Activated CD8-positive, alpha-beta memory T cell treated with anti-CD3 and anti-CD28 coated beads, Interleukin-2, amount 50 U/mL, for 4 hours (primary cell): ENCODE results near the gene PLP1.
"Not testable (repeated sequence)": the region's sequence is repeated elsewhere in the genome, so short reads cannot be mapped to it uniquely, and the experiment has no call there.

ENCODE experiments used
- DNase-seq: peaks from one replicate; pipeline ENCODE4 v3.0.0-alpha.2; 2020

The PLP1 gene

DNA sequence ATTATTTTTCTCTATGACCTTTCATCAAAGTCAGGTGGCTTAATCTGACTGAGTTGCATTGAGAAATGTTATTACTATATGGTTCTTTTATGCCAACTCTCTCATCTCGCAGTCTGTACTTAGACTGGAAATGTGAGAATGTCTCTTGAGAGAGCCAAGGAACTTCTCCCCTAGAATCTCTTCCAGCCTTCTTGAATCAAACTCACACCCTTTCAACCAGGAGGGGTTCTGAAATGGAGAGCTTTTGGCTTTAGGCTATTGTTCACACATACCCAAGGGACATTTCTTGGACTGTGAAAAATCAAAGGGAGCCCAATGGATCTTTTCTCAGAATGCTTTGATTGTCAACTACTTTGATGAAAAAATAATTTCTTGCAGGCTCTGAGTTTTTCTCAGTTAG is 5.1 kb downstream of the PLP1 start:
- no peak for DNase-seq

DNA sequence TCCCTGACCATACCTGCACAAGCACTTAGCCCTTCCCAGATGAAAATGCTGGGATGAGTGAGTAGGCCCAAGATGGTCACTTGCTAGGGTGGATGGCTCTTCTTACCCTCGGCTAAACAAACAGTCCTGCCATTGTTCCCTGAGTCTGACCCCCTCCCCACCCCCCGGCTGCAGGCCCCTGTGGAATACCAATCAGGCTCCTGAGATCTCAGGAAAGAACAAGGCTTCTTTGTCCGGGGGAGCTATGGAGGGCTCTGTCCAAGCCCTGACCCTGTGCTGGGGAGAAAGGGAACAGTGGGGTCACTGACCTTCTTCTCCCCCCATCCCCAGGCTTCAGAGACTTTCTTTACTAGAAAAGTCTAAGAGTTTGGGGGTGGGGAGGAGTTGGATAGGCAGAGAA is 6.0 kb downstream of the PLP1 start:
- no peak for DNase-seq

DNA sequence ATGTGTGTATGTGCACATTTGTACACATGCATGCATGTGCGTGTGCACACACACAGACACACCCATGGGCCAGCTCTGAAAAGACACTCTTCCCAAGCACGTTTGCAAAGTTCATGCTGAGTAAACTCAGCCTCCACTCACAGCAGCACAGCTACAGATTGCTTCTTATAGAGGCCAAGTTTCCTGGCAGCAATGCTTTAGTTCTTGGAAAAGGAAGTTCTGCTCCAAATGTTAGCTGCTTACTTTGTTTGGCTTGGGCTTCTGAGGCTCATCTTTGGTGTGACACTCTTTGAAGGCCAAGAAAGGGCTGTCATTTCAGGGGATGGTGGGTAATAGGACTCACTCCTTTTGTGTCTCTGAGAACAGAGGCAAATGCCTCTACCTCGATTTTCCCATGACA is 6.6 kb downstream of the PLP1 start:
- DNase-seq, result no peak

DNA sequence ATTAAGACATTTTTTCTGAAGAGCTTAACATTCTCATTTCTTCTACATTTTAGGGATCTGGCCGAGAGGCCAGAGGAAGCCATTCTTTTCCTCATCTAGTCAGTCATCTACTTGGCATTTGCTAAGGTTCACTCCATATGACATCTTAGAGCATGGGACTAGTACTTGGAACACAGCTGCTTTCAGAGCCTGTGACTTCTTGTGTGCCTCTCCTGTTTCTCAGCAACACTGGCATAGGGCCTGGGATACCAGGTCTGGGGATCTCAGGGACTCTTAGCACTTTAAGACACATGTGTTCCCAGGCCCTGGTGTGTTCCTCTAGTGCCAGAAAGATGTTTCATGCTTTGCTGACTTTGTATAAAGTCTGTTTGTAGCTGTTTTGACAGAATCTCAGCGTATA is 7.3 kb downstream of the PLP1 start:
- no peak for DNase-seq

DNA sequence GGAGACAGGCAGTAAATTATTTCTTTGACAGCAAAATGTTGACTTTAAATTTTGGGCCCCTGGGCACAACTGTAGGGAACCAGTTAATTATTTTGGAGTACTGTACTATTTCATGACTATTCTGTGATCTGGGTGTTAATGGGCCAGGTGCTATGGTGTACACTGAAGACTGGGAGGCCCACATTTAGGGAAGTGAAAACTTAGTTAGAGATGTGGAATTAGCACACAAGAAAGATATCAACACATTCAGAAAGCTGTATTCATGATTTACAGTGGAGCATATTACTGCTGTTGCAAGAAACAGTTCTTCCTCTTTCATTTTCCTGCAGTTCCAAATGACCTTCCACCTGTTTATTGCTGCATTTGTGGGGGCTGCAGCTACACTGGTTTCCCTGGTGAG is 12.4 kb downstream of the PLP1 start:
- no peak for DNase-seq

DNA sequence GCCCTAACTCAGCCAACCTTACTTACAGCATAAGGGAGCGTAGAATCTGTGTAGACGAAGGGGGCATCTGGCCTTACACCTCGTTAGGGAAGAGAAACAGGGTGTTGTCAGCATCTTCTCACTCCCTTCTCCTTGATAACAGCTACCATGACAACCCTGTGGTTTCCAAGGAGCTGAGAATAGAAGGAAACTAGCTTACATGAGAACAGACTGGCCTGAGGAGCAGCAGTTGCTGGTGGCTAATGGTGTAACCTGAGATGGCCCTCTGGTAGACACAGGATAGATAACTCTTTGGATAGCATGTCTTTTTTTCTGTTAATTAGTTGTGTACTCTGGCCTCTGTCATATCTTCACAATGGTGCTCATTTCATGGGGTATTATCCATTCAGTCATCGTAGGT is 14.6 kb downstream of the PLP1 start:
- DNase-seq, result no peak

DNA sequence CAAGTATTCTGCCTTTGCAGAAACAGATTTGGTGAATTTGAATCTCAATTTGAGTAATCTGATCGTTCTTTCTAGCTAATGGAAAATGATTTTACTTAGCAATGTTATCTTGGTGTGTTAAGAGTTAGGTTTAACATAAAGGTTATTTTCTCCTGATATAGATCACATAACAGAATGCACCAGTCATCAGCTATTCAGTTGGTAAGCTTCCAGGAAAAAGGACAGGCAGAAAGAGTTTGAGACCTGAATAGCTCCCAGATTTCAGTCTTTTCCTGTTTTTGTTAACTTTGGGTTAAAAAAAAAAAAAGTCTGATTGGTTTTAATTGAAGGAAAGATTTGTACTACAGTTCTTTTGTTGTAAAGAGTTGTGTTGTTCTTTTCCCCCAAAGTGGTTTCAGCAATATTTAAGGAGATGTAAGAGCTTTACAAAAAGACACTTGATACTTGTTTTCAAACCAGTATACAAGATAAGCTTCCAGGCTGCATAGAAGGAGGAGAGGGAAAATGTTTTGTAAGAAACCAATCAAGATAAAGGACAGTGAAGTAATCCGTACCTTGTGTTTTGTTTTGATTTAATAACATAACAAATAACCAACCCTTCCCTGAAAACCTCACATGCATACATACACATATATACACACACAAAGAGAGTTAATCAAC is 15.3 kb downstream of the PLP1 start:
- DNase-seq, result no peak

DNA sequence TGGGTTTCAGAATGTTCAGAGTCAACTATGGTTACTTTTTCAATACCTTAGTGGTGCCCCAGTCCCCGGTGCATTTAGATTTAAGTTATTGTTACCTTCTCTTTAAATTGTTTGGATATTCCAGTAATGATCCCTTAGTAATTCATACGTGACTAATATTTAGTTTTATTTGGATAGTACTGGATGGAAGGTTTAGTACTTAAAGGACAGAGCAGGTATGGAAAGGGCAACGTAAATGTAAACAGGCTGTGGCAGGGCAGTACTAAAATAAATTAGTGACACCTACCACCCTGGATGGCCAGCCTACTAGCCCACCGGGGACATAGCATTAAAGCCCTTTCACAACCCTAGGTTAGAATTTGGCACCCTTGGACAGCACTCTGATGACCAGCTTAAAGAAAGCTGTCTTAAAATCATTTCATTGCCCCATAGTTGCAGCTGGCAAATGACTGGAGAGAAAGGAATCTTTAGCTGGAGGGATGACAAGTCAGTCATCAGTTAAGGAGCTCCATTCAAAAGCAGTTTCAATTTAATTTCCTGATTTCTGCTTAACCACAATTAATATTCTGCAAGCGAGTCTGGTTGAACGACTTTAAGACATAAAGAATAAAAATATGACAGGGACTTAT is 16.4 kb downstream of the PLP1 start:
- DNase-seq, result no peak

DNA sequence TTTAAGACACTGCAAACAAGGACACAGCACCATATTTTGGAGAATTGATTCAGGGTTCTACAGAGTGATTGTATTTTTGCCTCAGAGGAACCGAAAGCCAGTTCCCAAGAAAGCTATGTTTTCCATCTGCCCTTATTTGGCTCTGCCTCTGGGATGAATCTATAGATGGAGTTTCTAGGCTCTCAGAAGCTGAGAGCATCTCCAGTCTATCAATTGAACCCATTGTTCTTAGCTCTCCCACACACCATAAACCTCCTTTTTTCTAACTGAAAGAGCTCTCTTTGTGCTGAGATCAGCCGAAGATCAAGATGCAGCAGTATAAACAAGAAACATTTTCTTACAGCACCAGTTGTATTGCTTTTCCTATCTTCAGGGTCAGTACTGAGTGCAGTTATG is 16.9 kb downstream of the PLP1 start:
- DNase-seq, result no peak

DNA sequence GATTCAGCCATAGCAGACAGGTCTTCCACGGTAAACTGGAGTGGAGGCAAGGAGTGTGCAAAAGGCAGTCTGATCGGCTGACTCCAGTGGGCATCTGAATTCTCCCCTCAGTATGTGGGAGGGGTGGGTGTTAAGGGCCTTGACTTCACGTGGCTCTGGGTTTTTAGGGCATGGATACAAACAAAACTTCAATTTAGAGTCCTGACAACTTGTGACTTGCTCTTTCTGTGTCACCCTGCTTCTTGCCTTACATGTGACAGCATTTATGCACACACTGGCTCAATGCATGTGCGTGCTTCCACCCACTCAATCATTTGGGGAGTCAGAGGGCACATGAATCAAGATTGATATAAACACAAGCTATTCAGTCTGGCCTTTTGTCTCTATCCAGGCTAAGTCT is 17.5 kb downstream of the PLP1 start:
- no peak for DNase-seq

DNA sequence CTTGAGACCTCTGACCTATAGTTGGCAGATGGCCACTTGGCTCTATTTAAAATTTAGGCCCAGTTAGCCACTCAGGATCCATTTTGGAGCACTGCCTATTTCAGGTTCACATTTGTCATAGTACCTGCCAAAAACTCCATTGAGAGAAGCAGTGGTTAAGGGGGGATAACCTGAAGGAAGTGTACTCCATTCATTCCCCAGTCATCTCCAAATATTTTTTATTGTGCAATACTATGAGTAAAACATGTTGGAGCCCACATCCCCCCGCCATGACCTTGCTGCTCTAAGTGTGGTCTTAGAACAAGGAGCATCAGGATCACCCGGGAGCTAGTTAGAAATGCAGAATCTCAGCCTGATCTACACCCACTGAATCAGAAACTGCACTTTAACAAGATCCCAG is 21.1 kb downstream of the PLP1 start:
- DNase-seq, result no peak

DNA sequence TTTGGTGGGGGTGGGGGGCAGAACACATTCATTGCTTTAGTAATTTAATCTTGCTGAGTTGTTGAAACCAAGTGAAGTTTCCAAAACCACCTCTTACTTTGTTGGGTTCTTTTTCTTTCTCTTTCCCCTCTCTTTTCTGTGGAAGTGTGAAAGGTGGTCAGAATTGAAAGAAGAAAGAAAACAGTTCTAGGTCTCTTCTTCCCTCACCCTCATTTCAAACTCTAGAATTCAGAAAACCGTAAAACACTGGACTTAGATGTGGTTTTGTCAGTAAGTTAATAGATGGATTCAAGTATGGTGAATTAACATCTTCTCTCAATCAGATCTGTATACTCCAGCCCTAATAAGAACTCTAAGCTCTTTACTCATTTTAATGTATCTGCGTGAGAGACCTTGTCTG is 23.7 kb downstream of the PLP1 start:
- DNase-seq, result no peak

DNA sequence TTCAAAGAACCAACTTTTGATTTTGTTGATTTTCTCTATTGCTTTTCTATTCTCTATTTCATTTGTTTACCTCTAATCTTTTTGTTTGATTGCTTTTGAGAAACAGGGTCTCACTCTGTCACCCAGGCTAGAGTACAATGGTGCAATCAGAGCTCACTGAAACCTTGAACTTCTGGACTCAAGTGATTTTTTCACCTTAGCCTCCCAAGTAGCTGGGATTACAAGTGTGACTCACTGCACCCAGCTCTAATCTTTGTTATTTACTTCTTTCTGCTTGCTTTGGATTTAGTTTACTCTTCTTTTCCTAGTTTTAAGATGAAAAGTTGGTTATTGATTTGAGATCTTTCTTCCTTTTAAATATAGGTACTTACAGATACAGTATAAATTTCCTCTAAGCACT is 29.2 kb downstream of the PLP1 start:
- no peak for DNase-seq

DNA sequence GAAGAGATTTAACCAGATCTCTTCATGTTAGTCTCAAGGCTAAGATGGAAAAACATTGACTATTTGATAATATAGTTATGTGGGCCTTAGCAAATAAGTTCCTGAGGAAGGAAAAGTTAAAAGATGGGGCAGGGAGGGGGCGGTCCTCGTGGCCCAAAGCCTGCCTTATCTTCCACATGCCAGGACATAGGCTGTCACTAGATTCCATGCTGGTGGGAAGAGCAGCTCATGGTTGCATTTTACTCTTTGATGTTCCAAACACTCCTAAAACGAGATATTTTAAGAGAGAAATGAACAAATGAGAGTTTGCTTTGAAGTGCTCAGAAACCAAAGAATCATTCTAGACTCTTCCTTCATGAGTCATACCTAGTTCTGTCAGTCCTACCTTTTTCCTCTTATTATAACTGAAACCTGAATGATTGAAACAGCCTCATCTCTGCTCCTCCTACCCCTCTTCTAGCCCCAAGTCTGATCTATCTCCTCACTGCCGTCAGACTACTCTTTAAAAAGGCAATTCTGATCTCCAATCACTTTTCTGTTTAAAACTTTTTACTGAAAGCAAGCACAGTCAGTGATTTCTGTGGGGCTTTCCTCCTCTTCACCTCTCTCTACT is 30.3 kb downstream of the PLP1 start:
- DNase-seq, result no peak

DNA sequence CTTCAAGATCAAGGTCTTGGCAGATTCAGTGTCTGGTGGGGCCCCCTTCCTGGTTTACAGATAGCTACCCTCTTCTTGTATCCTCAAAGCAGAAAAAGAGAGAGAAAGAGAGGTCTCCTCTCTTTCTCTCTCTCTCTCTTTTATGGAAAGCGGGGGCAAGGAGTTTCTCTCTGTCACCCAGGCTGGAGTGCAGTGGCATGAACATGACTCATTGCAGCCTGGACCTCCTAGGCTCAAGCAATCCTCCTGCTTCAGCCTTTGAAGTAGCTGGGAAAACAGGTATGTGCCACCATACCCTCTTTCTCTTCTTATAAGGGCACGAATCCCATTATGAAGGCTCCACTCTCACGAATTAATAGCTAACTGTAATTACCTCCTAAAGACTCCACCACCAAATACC is 35.2 kb downstream of the PLP1 start:
- no peak for DNase-seq

DNA sequence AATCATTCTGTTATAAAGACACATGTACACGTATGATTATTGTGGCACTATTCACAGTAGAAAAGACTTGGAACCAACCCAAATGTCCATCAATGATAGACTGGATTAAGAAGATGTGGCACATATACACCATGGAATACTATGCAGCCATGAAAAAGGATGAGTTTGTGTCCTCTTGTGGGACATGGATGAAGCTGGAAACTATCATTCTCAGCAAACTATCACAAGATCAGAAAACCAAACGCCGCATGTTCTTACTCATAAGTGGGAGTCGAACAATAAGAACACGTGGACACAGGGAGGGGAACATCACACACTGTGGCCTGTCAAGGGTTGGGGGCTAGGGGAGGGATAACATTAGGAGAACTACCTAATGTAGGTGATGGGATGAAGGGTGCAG is 40.5 kb downstream of the PLP1 start:
- not testable (repeated sequence) for DNase-seq

DNA sequence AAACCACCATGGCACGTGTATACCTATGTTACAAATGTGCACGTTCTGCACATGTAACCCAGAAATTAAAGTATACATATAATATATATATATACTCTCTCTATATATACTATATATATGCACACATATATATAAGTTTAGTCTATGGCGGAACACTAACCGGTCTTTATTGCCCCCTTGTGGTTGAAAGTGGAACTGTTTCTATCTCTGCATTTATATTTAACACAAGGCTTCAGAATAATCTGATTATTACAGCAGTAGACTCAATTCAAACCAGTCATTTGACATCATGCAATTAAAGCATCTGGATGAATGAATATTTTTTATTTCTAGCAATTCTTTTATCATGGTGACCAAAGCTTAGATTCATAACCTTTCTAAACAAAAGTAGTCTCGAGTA is 40.9 kb downstream of the PLP1 start:
- no peak for DNase-seq

DNA sequence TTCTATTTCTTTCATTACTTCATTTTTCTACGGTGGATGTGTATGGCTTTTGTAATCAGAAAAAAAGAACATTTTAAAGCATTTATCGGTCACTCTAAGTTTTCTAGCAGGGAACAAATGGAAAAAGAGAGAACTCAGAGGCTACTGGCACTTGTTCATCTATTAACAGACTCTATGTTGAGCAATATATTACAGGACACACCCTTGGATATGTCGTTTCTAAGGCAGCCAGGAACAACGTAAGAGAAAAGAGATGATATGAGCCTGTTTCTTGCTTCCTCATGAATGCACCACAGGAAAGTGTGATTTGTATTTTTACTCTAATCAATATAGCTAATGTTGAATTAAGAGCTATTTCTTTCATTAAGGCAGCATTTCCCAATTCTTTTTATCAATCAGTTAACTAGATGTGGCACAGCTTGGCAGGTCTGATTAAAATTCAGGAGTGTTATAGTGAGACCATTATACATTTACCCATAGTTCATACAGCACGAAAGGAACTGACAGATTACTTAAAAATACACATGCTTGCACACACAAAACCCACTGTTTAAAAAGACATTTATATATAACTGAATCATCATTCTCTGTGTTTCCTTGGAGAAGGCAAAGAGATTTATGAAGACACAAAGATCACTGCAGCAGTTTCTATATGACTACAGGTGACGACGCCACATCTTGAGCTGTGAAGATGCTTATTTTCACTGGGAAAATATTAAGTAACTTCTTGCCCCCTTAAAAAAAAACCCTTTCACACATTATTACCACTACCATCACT is 42.4 kb downstream of the PLP1 start:
- no peak for DNase-seq

DNA sequence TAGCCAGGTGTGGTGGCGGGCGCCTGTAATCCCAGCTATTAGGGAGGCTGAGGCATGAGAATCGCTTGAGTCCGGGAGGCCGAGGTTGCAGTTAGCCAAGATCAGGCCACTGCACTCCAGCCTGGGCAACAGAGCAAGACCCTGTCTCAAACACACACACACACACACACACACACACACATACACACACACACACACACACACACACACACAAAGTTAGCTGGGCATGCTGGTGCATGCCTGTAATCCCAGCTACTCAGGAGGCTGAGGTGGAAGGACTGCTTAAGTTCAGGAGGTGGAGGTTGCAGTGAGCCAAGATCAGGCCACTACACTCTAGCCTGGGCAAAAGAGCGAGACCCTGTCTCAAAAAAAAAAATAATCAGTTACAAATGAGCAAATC is 44.2 kb downstream of the PLP1 start:
- DNase-seq, result not testable (repeated sequence)

DNA sequence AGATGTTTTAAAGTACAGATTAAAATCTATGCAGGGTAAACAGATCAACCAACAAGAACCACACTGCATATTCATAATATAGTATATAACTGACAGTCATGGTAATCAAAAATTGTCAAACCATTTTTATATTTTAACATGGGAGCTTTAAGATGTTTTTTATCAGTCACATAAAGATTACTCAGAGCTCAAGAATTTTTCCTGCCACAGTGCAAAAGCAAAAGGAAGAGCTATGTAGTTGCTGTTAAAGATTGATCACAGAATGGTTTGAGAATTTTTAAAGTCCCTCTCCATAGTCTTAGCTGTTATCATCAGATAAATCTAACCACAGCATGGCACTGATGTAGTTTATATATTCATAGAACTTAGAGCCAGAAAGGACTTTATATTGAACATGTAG is 47.0 kb downstream of the PLP1 start:
- DNase-seq, result no peak

DNA sequence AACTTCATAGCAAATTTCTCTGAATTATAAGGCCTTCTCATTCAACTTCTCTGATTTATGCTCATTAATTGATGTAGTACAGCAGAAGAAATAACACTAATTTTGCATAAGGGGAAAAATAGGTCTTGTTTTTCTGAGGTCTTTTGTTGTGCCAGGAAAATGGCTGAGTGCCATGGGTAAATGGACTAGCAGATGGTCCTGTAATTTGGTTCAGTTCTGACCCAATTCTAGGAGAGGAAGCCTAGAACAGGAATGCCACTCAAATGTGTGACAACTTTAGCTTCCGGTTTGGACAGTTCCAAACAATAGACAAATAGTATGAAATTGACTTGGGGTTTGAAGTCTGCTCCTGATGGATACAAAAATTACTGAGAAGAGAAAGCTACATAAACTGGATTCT is 49.2 kb downstream of the PLP1 start:
- no peak for DNase-seq

DNA sequence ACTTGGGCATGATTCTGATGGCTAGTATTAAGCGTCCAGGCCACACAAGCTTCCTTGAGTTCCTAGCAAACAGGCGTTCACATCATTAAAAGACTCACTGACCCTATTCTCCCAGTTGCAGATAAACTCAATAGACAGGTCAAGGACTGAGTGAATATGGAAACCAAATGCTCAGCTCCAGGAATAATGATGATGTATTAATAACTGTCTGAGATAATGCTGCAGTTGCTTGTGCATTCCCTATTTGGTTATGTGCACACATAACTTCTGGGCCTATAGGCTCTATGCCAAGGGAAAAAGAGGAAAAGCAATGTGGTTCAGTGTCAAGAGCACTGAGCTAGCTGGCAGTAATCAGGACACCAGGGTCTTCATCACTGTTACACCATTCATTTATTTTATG is 51.9 kb downstream of the PLP1 start:
- no peak for DNase-seq

DNA sequence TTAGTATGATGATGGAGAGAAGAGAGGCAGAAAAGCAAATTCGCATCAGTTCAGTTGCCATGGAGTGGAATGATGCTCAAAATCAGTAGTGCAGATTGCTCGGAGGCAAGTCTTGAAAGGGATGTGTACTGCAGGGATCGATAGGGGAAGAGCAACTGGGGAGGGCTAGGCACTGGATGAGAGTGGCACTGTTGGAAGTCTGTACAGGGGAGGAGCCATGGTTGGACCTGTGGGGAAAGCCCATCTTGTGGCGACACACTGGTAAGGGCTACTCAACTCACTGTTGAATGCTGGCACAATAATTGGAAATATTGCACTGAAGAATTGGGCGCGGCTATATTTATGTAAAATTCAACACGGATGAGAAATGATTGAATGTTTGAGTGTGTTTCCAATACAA is 54.2 kb downstream of the PLP1 start:
- no peak for DNase-seq

DNA sequence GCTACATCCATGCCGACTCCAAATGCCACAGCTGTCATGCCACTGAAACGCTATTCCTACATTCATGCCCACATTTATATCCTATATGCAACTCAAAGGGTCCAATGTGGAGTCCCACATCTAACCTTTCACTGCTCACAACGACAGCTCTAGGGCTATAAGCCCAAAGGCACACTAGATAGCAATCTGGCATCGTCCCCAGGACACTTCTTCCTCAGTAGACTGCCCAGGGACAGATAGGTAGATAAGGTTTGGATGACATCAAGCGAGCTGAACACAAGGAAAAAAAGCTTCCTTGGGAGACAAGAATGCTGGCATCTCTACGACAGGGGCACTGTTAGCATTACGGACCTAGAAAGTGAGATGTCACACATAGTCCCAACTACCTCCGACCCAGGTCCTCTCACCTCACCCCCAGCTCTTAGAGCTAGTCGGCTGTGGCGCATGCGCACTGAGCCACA is 54.7 kb downstream of the PLP1 start:
- no peak for DNase-seq
